Measurements from ENCODE around the gene SLC35E3. TPM values are rescaled to one million over a fixed set of nuclear protein-coding genes. Genes with fewer than 3 reads are reported as not detected.
A peak's percentile ranks its signal among the peaks of the same experiment; 100 is the strongest.

SLC35E3 gene
- polyA plus RNA-seq, 1 donor from 2014 or later: 15.2 TPM

DNA sequence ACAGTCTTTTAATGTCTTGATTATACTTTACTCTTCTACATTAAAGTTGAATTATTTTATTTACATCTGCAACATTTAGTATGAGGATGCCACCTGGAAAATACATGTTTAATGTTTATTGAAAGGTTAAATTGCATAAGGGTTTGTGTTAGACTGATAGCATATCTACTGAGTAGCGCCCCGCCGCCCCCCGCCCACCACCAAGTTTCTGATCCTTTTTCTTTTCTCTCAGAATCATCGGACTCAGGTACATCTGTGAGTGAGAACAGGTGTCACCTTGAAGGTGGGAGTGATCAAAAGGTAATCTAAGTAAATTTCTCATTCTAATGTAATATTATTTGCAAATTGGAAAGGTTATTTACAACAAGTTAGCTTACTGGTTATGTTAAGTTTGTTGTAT, 78.2 kb downstream of the SLC35E3 start:
- H3K27ac Mint-ChIP-seq: peak overlapping the region in 2 of 3 donors; percentile 21 to 74
- peaks cover 5% of the 10 kb centered on the region for H3K36me3 Mint-ChIP-seq
- no peaks in the 10 kb centered on the region for H3K27me3 Mint-ChIP-seq
- no peaks in the 10 kb centered on the region for H3K9me3 Mint-ChIP-seq
- H3K4me3 Mint-ChIP-seq: no peak overlapping the region
- H3K4me1 Mint-ChIP-seq: peaks cover 8 to 18% (median 16%) of the 10 kb centered on the region in 3 donors

GRCh38 chr12:68824597-68825250, 78.7 kb downstream of the SLC35E3 start:
- Mint-ChIP-seq H3K27me3 (no peaks in the 10 kb centered on the region), H3K36me3 (peaks cover 3% of the 10 kb centered on the region), H3K27ac (peak overlapping the region in 2 of 3 donors; percentile 16 to 21), H3K9me3 (no peaks in the 10 kb centered on the region), H3K4me3 (no peak overlapping the region), H3K4me1 (peaks cover 8 to 16% (median 16%) of the 10 kb centered on the region in 3 donors)

DNA sequence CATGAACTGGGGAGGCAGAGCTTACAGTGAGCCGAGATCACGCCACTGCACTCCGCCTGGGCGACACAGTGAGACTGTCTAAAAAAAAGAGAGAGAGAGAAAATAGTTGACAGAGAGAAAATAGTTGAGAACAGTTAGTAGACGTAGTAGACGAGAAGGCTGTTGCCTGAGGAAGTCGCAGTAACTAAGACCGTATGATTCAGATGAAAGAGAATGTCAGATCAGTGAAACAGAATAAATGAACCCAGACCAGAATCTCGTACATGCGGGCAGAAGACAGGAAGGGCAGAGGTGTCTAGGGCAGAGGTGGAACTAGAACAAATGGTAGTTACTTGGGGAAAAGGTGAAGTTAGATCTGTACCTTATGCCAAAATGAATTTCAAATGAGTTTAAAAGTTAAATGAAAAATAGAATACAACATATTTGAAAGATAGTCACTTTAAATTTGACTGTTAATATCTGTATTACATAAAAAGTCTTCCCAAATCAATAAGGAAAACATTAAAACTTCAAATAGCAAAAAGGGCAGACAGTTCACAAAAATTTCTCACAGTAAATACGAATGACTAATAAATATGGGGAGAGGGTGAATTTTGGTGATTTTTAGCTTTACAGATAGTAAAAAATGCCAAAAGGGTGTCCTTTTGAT, 79.7 kb downstream of the SLC35E3 start:
- H3K4me1 Mint-ChIP-seq: peaks cover 11 to 18% (median 15%) of the 10 kb centered on the region in 3 donors
- no peaks in the 10 kb centered on the region for H3K9me3 Mint-ChIP-seq
- peaks cover 5% of the 10 kb centered on the region for H3K36me3 Mint-ChIP-seq
- no peak overlapping the region for H3K4me3 Mint-ChIP-seq
- no peak overlapping the region for H3K27ac Mint-ChIP-seq
- no peaks in the 10 kb centered on the region for H3K27me3 Mint-ChIP-seq

- Mint-ChIP-seq H3K4me1 (peaks cover 5 to 12% (median 7%) of the 10 kb centered on the region in 3 donors), H3K36me3 (peaks cover 5% of the 10 kb centered on the region), H3K9me3 (no peaks in the 10 kb centered on the region), H3K27ac (no peak overlapping the region), H3K27me3 (no peaks in the 10 kb centered on the region), H3K4me3 (no peak overlapping the region)
Measured at GRCh38 chr12:68827895-68828671, 82.1 kb downstream of the SLC35E3 start.

DNA sequence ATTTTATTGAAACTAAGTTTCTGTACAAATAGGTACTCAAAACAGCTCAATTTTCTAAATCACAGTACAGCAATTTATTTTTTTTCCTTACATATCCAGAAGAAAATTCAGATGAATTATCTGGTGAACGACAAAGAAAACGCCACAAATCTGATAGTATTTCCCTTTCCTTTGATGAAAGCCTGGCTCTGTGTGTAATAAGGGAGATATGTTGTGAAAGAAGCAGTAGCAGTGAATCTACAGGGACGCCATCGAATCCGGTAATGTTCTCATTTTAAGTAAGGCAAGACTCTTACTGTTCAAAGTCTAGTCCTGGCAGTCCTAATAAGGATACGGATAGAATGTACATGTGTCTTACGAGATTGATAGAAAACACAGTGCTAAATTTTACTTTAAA, 82.7 kb downstream of the SLC35E3 start:
- Mint-ChIP-seq H3K4me3 (no peak overlapping the region), H3K27ac (no peak overlapping the region), H3K27me3 (no peaks in the 10 kb centered on the region), H3K9me3 (no peaks in the 10 kb centered on the region), H3K4me1 (peaks cover 5 to 7% (median 7%) of the 10 kb centered on the region in 3 donors), H3K36me3 (peaks cover 5% of the 10 kb centered on the region)

Other genes starting within 250 kb of the SLC35E3 start
- 297 TPM for gene RAP1B, start 135.3 kb upstream of the SLC35E3 start, polyA plus RNA-seq
- gene NUP107, start 59.2 kb upstream of the SLC35E3 start, polyA plus RNA-seq: 28.9 TPM
- 19.6 TPM for gene MDM2, start 62.0 kb downstream of the SLC35E3 start, polyA plus RNA-seq
- gene CPM, start 187.0 kb downstream of the SLC35E3 start, polyA plus RNA-seq: 5.8 TPM

Measured in IgD-negative memory B cell (primary cell).